GM23248 (cell line): ENCODE measurements around the gene ACKR3. TPM values are rescaled to one million over a fixed set of nuclear protein-coding genes. Genes with fewer than 3 reads are reported as not detected.

Experiments
- DNase-seq: peaks from one replicate; pipeline ENCODE4 v3.0.0-alpha.2; 2015
- H2AFZ ChIP-seq: fragments of 200-600 bp; sonication (generic); 2 replicates; pipeline ENCODE4 v1.6.1; 2016; ENCODE audit warnings: antibody characterized with exemption
- H3F3A ChIP-seq: fragments of 200-600 bp; sonication (generic); 2 replicates; pipeline ENCODE4 v1.6.1; 2016; ENCODE audit warnings: mild to moderate bottlenecking, antibody characterized with exemption, mixed run types; ENCODE audit not compliant: insufficient read depth
- H3K27ac ChIP-seq: fragments of 200-600 bp; sonication (generic); 2 replicates; pipeline ENCODE4 v1.5.1; 2016; ENCODE audit warnings: mild to moderate bottlenecking
- H3K27me3 ChIP-seq: fragments of 200-600 bp; sonication (generic); replicated peaks from 2 replicates; pipeline ENCODE4 v1.6.1; 2016; ENCODE audit warnings: mild to moderate bottlenecking; ENCODE audit not compliant: insufficient read depth
- H3K36me3 ChIP-seq: fragments of 200-600 bp; sonication (generic); 2 replicates; pipeline ENCODE4 v1.6.1; 2016; ENCODE audit warnings: low read depth, mild to moderate bottlenecking
- H3K4me1 ChIP-seq: fragments of 200-600 bp; sonication (generic); 2 replicates; pipeline ENCODE4 v1.6.1; 2016; ENCODE audit warnings: mild to moderate bottlenecking; ENCODE audit not compliant: insufficient read depth
- H3K4me2 ChIP-seq: fragments of 200-600 bp; sonication (generic); one replicate; pipeline ENCODE4 v1.6.1; 2016; ENCODE audit warnings: mild to moderate bottlenecking; ENCODE audit not compliant: unreplicated experiment
- H3K4me3 ChIP-seq: fragments of 200-600 bp; sonication (generic); 2 replicates; pipeline ENCODE4 v1.5.1; 2016; ENCODE audit warnings: mild to moderate bottlenecking
- H3K79me2 ChIP-seq: fragments of 200-600 bp; sonication (generic); 2 replicates; pipeline ENCODE4 v1.6.1; 2016; ENCODE audit warnings: mild to moderate bottlenecking; ENCODE audit not compliant: insufficient read depth
- H3K9ac ChIP-seq: fragments of 200-600 bp; sonication (generic); 2 replicates; pipeline ENCODE4 v1.6.1; 2016; ENCODE audit warnings: mild to moderate bottlenecking
- H3K9me2 ChIP-seq: fragments of 200-600 bp; sonication (generic); 2 replicates; pipeline ENCODE4 v1.6.1; 2016; ENCODE audit warnings: mixed run types, mild to moderate bottlenecking, moderate library complexity; ENCODE audit not compliant: insufficient read depth
- H3K9me3 ChIP-seq: fragments of 200-600 bp; sonication (generic); one replicate; pipeline ENCODE4 v1.6.1; 2017; ENCODE audit warnings: low read depth
- H4K20me1 ChIP-seq: fragments of 200-600 bp; sonication (generic); 2 replicates; pipeline ENCODE4 v1.6.0; 2016; ENCODE audit not compliant: insufficient read depth
- EZH2 ChIP-seq: fragments of 200-600 bp; sonication (generic); IDR thresholded peaks from 2 replicates; pipeline ENCODE4 v1.6.1; 2018; ENCODE audit warnings: antibody characterized with exemption, mild to moderate bottlenecking; ENCODE audit not compliant: insufficient read depth, poor library complexity, severe bottlenecking
- EZH2phosphoT487 ChIP-seq: fragments of 200-600 bp; sonication (generic); IDR thresholded peaks from 2 replicates; pipeline ENCODE4 v1.6.1; 2018; ENCODE audit warnings: antibody characterized with exemption, moderate library complexity, mild to moderate bottlenecking, low read depth; ENCODE audit not compliant: insufficient read depth
- WGBS, 2 experiments: methylation state at CpG; one replicate each; pipeline ENCODE4 v1.1.6; 2015 to 2017; ENCODE audit warnings: low lambda C conversion rate in 2 of 2, low coverage in 1 of 2; ENCODE audit errors: missing lambda C conversion rate in 2 of 2; 5-methylcytosine and 5-hydroxymethylcytosine counted together
- in situ Hi-C: fragments of 300-500 bp; cut with MboI; formaldehyde crosslinking; loops from 2 replicates; pipeline ENCODE4 v1.15.0; 2020
- polyA plus RNA-seq: library from polyadenylated mRNA; unstranded; fragments of >200 nt; fragmentation: Nextera tagmentation; extraction: Ambion mirVana; gene quantifications from 2 replicates; pipeline ENCODE4 v1.2.1, GENCODE V29; 2016
- total RNA-seq: library from RNA; depleted of rRNA; stranded (reverse); fragments of >200 nt; shearing (Covaris generic); gene quantifications from 2 replicates; pipeline ENCODE4 v1.2.3, GENCODE V29; 2014

Gene ACKR3
- total and polyA plus RNA-seq, 2 experiments from 2014 or later = 6.1 to 8.5 TPM

- Histone ChIP-seq H3K4me1 (no peaks in the 10 kb centered on the region), H3K79me2 (no peaks in the 10 kb centered on the region), H3K9ac (no peak overlapping the region), H3K9me3 (no peaks in the 10 kb centered on the region), H3K4me2 (no peak overlapping the region), H3K36me3 (no peaks in the 10 kb centered on the region), H3K4me3 (no peak overlapping the region), H3F3A (no peaks in the 10 kb centered on the region), H3K9me2 (no peaks in the 10 kb centered on the region), H4K20me1 (no peaks in the 10 kb centered on the region), H2AFZ (no peak overlapping the region), H3K27me3 (0 out of 2 replicates have a peak, but pooled peaks cover 4% of the 10 kb centered on the region), H3K27ac (no peak overlapping the region)
- no peak for DNase-seq
- in situ Hi-C loops = no loop called here
- 73 to 79% methylated on average over 6 of the region's 6 CpGs for WGBS, 2 experiments
- TF ChIP-seq EZH2 (no peak), EZH2phosphoT487 (no peak)
These were observed 17.4 kb upstream of the ACKR3 start for GRCh38 chr2:236552212-236552542.

- Histone ChIP-seq H2AFZ (no peak overlapping the region), H3K27ac (no peak overlapping the region), H3F3A (no peaks in the 10 kb centered on the region), H3K9ac (no peak overlapping the region), H3K9me2 (no peaks in the 10 kb centered on the region), H3K4me2 (no peak overlapping the region), H3K36me3 (no peaks in the 10 kb centered on the region), H4K20me1 (no peaks in the 10 kb centered on the region), H3K4me3 (no peak overlapping the region), H3K9me3 (no peaks in the 10 kb centered on the region), H3K79me2 (no peaks in the 10 kb centered on the region), H3K4me1 (no peaks in the 10 kb centered on the region), H3K27me3 (peaks cover 4% of the 10 kb centered on the region; the same call in 1 of the 2 replicates)
- DNase-seq = no peak
- TF ChIP-seq EZH2 (no peak), EZH2phosphoT487 (no peak)
- 46 to 54% methylated on average over 11 of the region's 11 CpGs for WGBS, 2 experiments
- in situ Hi-C loops = no loop called here
These were observed 16.9 kb upstream of the ACKR3 start for GRCh38 chr2:236552581-236553363.

GRCh38 chr2:236553522-236553921, 16.1 kb upstream of the ACKR3 start:
- Histone ChIP-seq H2AFZ (no peak overlapping the region), H4K20me1 (no peaks in the 10 kb centered on the region), H3K9me3 (no peaks in the 10 kb centered on the region), H3K36me3 (no peaks in the 10 kb centered on the region), H3K27me3 (peaks cover 4% of the 10 kb centered on the region; the same call in 1 of the 2 replicates), H3K4me3 (no peak overlapping the region), H3K4me2 (no peak overlapping the region), H3F3A (no peaks in the 10 kb centered on the region), H3K9ac (no peak overlapping the region), H3K79me2 (no peaks in the 10 kb centered on the region), H3K27ac (no peak overlapping the region), H3K9me2 (no peaks in the 10 kb centered on the region), H3K4me1 (no peaks in the 10 kb centered on the region)
- TF ChIP-seq EZH2phosphoT487 = no peak
- TF ChIP-seq EZH2 = no peak
- 71 to 74% methylated on average over 8 of the region's 8 CpGs for WGBS, 2 experiments
- no peak for DNase-seq
- in situ Hi-C loops = no loop called here

GRCh38 chr2:236554629-236555282, 14.9 kb upstream of the ACKR3 start:
- Histone ChIP-seq H4K20me1 (no peaks in the 10 kb centered on the region), H3K4me2 (no peak overlapping the region), H3K4me1 (no peaks in the 10 kb centered on the region), H3K9me3 (no peaks in the 10 kb centered on the region), H2AFZ (no peak overlapping the region), H3K36me3 (no peaks in the 10 kb centered on the region), H3K79me2 (no peaks in the 10 kb centered on the region), H3K4me3 (no peak overlapping the region), H3K27me3 (peaks cover 4% of the 10 kb centered on the region; the same call in 1 of the 2 replicates), H3K9me2 (peaks cover 3% of the 10 kb centered on the region; the same call in 1 of the 2 replicates), H3K9ac (no peak overlapping the region), H3F3A (no peaks in the 10 kb centered on the region), H3K27ac (no peak overlapping the region)
- TF ChIP-seq EZH2 (no peak), EZH2phosphoT487 (no peak)
- in situ Hi-C loops = no loop called here
- no peak for DNase-seq
- 45 to 52% methylated on average over 7 of the region's 7 CpGs for WGBS, 2 experiments
